GM19455 (cell line): ENCODE results near the gene SPIN3.
"Not testable (repeated sequence)": the region's sequence is repeated elsewhere in the genome, so short reads cannot be mapped to it uniquely, and the experiment has no call there.

ENCODE experiments used
- ATAC-seq: cut with Tn5 transposase; IDR thresholded peaks from one replicate; pipeline ENCODE4 v1.9.1; 2021; ENCODE audit not compliant: unreplicated experiment

Gene SPIN3

GRCh38 chrX:56995271-56995994 is at the start of gene SPIN3:
Gene SPIN3 (minus strand): TSS chrX:56995541. CDS start chrX:56994947, 594 bp downstream.
- peak; percentile 98 for ATAC-seq

- ATAC-seq = no peak
Measured at GRCh38 chrX:57044245-57044644, 48.9 kb upstream of the SPIN3 start.

DNA sequence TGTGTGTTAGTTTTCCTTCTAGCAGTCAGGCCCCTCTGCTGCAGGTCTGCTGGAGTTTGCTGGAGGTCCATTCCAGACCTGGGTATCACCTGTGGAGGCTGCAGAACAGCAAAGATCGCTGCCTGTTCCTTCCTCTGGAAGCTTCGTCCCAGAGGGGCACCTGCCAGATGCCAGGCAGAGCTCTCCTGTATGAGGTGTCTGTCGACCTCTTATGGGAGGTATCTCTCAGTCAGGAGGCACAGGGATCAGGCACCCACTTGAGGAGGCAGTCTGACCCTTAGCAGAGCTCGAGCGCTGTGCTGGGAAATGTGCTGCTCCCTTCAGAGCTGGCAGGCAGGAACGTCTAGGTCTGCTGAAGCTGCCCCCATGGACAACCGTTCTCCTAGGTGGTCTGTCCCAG is 41.9 kb upstream of the SPIN3 start:
- not testable (repeated sequence) for ATAC-seq

DNA sequence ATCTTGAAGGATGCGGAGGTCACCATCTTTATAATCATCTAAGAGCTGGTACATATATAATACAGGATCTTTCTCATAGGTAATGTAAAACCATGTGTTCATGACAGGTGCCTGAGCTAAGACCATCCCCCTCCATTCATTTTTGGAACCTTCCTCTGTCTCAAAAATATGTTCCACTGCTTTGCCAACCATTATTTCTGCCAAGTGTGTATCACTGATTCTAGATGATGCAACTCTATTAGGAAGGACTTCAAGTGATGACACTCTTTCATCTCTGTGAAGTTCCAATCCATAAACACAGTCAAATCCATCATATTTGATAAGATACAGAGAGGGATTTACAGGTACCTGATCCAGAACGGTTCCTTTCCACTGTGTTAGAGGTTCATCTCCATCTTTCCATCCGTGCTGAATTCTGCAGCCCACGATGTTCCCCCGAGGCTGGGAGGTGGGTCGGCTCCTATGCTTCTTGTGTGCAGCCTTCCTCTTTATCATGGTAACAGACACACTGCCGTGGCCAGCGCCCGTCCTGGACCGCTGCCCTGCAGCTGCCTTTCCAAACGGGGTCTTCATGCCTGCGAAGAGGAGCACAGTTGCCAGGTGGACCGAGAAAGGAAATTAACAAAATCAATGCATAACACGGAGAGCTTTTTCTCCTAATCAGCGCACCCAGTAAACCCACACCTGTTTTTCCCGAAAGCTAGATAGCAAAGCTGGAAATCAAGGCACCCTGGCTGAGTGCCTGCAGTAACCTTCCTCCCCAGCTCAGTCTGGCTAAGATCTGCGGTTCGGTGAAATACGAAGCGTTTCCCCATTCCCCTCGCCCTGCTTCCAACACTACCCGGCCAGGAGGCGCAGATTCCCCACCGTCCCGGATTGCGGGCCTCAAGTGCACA is 718 bp downstream of the SPIN3 start:
- peak; percentile 31 for ATAC-seq

- ATAC-seq = no peak
Measured at GRCh38 chrX:56987741-56988140, 7.6 kb downstream of the SPIN3 start.

DNA sequence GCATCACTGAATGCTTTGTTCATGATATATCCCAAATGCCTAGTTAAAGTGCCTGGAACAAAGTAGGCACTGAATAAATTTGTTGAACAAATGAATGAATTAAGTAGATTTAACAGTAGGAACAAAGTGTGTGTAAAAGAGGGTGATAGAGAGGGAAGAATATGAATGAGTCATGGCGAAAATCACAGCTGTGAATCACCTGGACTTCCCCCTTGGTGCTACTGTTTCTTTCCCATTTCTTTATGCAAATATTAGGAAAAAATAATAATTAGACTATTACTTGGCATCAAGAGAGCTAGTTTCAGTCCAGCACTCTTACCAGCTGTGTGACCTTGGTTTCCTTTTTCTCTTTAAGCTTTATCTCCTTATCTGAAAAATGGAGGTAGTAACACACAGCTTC is 9.2 kb downstream of the SPIN3 start:
- ATAC-seq = no peak

- peak; percentile 91 for ATAC-seq
Measured at GRCh38 chrX:56978172-56978571, 17.2 kb downstream of the SPIN3 start.

DNA sequence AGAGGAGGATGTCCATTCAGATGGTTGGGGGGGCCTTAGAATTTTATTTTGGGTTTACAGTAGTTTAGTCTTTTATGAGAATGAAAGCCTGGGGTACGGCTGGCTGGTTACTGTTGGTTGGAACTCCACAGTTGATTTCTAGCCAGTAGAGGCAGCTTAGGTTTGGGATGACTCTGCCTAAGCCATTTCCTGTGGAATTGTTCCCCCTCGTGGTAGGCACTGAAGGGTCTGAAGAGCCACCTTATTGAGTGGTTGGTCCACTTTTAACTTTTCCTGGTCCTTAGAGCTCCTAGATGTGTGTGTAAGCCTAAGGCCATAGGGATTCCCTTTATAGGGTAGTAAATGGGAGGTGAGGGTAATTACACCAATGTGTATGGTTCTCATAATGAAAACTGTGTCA is 19.7 kb downstream of the SPIN3 start:
- no peak for ATAC-seq

DNA sequence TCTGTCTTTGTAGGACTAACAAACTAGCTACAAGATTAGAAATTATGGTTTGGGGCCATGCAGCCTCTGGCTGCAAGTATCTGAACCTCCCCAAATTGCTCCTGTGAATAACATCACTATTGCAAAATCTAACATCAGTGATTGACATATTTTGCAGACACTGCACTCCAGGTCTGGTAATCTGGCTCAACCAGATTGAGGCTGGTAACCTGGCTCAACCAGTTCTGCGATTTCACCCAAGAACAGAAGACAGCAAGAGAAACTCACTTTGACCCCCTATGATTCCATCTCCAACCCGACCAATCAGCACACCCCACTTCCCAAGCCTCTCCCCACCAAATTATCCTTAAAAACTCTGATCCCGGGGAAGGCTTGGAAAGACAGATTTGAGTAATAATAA is 20.9 kb downstream of the SPIN3 start:
- ATAC-seq = no peak

DNA sequence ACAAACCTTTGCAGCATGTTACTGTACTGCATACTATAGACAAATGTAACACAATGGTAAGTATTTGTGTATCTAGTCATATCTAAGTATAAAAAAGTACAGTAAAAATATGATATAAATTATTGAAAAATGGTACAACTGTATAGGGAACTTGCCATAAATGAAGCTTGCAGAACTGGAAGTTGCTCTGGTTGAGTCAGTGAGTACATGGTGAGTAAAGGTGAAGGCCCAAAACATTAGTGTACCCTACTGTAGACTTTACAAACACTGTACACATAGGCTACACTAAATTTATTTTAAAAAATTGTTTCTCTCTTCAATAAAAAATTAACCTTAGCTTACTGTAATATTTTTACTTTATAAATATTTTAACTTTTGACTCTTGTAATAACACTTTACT is 25.8 kb downstream of the SPIN3 start:
- ATAC-seq = no peak

- ATAC-seq = no peak
Measured at GRCh38 chrX:56968980-56969379, 26.4 kb downstream of the SPIN3 start.

GRCh38 chrX:56963377-56963776 is 32.0 kb downstream of the SPIN3 start:
- ATAC-seq = no peak

DNA sequence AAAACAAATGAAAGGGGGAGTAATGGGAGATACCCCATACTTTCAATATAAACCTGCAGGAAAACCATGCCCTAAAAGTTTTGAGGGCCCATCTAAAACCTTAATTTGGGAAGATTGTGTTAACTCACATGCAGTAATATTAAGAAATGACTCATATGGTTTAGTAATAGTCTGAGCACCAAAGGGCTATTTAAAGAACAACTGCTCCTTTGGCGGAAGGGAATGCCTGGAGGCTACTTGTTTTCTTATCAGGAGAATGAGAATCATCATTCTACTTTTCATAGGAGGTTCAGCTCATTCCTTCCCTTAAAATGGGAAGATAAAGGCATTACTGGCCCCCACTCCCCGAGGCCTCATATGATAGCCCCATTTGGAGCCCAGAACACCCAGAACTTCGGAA is 47.6 kb downstream of the SPIN3 start:
- ATAC-seq = no peak

DNA sequence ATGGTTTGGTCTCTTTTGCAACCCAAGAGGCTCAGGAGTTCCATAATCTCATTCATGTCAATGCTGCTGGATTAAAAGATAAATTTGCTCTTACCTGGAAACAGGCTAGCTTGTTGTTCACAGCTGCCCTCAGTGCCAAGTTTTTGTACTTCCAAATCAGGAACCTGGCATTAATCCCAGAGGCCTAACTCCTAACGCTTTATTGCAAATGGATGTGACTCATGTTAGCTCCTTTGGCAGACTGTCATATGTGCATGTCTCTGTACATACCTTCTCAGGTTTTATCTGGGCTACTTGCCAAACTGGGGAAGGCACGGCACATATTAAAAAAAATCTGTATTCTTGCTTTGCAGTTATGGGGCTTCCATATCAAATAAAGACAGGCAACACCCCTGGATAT is 49.1 kb downstream of the SPIN3 start:
- not testable (repeated sequence) for ATAC-seq

DNA sequence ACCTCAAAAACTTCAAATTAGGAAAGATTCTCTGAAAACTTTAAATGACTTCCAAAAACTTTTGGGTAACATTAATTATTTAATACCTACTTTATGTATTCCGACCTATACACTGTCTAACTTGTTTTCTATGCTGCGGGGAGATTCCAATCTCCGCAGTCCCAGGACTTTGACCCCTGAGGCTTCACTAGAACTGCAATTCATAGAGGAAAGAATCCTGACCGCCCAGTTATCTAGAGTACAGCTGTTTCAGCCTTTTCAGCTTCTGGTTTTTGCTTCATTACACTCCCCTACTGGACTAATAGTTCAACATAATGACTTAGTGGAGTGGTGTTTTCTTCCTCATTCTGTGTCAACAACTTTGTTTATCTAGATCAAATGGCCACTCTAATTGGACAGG is 50.1 kb downstream of the SPIN3 start:
- not testable (repeated sequence) for ATAC-seq

DNA sequence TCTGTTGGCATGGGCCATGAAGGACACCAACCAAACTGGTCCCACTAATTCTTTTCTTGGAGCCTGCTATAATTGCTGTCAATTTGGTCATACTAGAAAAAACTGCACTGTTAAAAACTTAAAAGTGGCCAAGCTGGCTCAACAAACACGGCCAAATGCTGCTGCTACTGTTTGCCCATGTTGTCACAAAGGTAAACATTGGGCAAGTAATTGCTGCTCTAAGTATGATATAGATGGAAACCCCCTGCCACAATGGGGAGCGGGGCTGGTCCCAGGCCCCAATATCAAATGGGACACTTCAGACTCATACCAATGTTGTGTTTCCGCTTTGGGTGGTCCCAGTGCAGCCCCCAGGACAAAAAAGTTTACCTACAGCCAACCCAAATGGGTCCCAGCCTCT is 52.1 kb downstream of the SPIN3 start:
- ATAC-seq = no peak
